Measurements from ENCODE around the gene CFAP99.
"Not testable (repeated sequence)": the region's sequence is repeated elsewhere in the genome, so short reads cannot be mapped to it uniquely, and the experiment has no call there.

CFAP99 gene

GRCh38 chr4:2412885-2413716, 5.7 kb upstream of the CFAP99 start:
- DNase-seq: peak; percentile 69

GRCh38 chr4:2413821-2414610, 4.7 kb upstream of the CFAP99 start:
- no peak for DNase-seq

- DNase-seq: no peak
Measured at GRCh38 chr4:2415213-2415612, 3.5 kb upstream of the CFAP99 start.

- DNase-seq: no peak
Measured at GRCh38 chr4:2415881-2416563, 2.7 kb upstream of the CFAP99 start.

GRCh38 chr4:2416564-2417225, 2.1 kb upstream of the CFAP99 start:
- DNase-seq: no peak

GRCh38 chr4:2417226-2417764, 1.5 kb upstream of the CFAP99 start:
- no peak for DNase-seq

GRCh38 chr4:2417765-2418649, 748 bp upstream of the CFAP99 start, which contains the start of gene ZFYVE28:
Gene ZFYVE28 (minus strand): TSS chr4:2418645. CDS start chr4:2418323, 322 bp downstream.
- no peak for DNase-seq

GRCh38 chr4:2419814-2420213, 1.1 kb downstream of the CFAP99 start:
- no peak for DNase-seq

GRCh38 chr4:2421928-2422327, 3.2 kb downstream of the CFAP99 start:
- DNase-seq: no peak

GRCh38 chr4:2423066-2423465, 4.3 kb downstream of the CFAP99 start:
- DNase-seq: no peak

GRCh38 chr4:2423695-2424094, 4.9 kb downstream of the CFAP99 start:
- no peak for DNase-seq

GRCh38 chr4:2424581-2424980, 5.8 kb downstream of the CFAP99 start:
- no peak for DNase-seq

- DNase-seq: no peak
Measured at GRCh38 chr4:2425386-2426068, 6.8 kb downstream of the CFAP99 start.

- no peak for DNase-seq
Measured at GRCh38 chr4:2426069-2426397, 7.3 kb downstream of the CFAP99 start.

GRCh38 chr4:2426711-2427275, 8.0 kb downstream of the CFAP99 start:
- no peak for DNase-seq

- DNase-seq: no peak
Measured at GRCh38 chr4:2427383-2428334, 8.9 kb downstream of the CFAP99 start.

GRCh38 chr4:2428496-2429213, 9.9 kb downstream of the CFAP99 start:
- no peak for DNase-seq

- DNase-seq: not testable (repeated sequence)
Measured at GRCh38 chr4:2429945-2430757, 11.4 kb downstream of the CFAP99 start.

Data from NCI-H1092 (cell line).